ENCODE results near the gene PPP2R5A.

DNA sequence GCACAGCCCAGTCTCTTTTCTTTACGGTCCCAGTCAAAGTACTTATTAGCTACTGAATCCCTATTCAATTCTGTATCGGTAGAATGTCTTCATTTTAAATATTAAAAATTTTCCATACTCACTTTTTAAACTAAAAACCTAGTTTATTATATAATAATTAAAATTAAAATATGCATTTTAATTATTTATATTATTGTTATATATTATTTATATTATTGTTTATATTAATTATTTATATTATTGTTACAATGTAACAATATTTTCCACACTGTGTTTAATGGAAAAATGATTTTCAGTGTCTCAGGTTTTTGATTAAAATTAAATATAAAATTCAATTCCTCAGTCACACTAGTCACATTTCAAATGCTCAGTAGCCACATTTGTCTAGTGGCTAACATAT, 18.2 kb upstream of the PPP2R5A start:
- TF ChIP-seq POLR2A (IDR thresholded peaks at IDR 0.05) (no peak), CTCF (IDR thresholded peaks at IDR 0.05) (no peak), POLR2AphosphoS5 (IDR thresholded peaks at IDR 0.05; ENCODE audit: insufficient read depth in 1 of 2, low read depth in 1 of 2) (no peak)
